Duodenal mucosa (tissue), 2 donors: ENCODE results near the gene XPO1.
A peak's percentile ranks its signal among the peaks of the same experiment; 100 is the strongest.
"Not testable (repeated sequence)": the region's sequence is repeated elsewhere in the genome, so short reads cannot be mapped to it uniquely, and the experiment has no call there.

Experiments used
- H3K27ac ChIP-seq: one replicate; pipeline ENCODE4 v1.7.0; 2013; ENCODE audit warnings: low read depth, low read length
- H3K27me3 ChIP-seq, 2 donors: one replicate each; pipeline ENCODE4 v1.7.0; 2013; ENCODE audit warnings: low read length in 2 of 2, control low read depth in 1 of 2; ENCODE audit not compliant: insufficient read depth in 2 of 2, control insufficient read depth in 1 of 2
- H3K36me3 ChIP-seq, 2 donors: one replicate each; pipeline ENCODE4 v1.7.0; 2013; ENCODE audit warnings: low read length in 2 of 2, control low read depth in 1 of 2; ENCODE audit not compliant: insufficient read depth in 2 of 2, control insufficient read depth in 1 of 2
- H3K4me1 ChIP-seq, 2 donors: one replicate each; pipeline ENCODE4 v1.7.0; 2013; ENCODE audit warnings: low read length in 2 of 2, control low read depth in 1 of 2; ENCODE audit not compliant: insufficient read depth in 2 of 2, control insufficient read depth in 1 of 2
- H3K4me3 ChIP-seq, 2 donors: one replicate each; pipeline ENCODE4 v1.7.0; 2013; ENCODE audit warnings: low read length in 2 of 2, low read depth in 1 of 2
- H3K9ac ChIP-seq, 2 donors: one replicate each; pipeline ENCODE4 v1.7.0; 2013; ENCODE audit warnings: low read length in 2 of 2, low read depth in 1 of 2
- H3K9me3 ChIP-seq, 2 donors: one replicate each; pipeline ENCODE4 v1.7.0; 2013; ENCODE audit warnings: low read length in 2 of 2, control low read depth in 1 of 2; ENCODE audit not compliant: control insufficient read depth in 1 of 2

The XPO1 gene

DNA sequence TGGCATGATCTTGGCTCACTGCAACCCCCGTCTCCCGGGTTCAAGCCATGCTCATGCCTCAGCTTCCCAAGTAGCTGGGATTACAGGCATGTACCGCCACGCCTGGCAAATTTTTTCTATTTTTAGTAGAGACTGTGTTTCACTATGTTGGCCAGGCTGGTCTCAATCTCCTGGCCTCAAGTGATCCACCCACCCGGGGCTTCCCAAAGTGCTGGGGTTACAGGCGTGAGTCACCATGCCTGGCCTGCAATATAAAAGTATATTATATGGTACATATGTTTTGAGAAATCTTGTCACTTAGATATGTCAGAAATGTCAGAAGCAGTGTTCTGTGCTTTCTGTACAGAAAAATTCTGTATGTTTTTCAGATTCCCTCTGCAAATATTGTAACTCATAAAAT, 19.2 kb upstream of the XPO1 start:
- no peak overlapping the region for H3K27ac ChIP-seq
- no peak overlapping the region for H3K9ac ChIP-seq

DNA sequence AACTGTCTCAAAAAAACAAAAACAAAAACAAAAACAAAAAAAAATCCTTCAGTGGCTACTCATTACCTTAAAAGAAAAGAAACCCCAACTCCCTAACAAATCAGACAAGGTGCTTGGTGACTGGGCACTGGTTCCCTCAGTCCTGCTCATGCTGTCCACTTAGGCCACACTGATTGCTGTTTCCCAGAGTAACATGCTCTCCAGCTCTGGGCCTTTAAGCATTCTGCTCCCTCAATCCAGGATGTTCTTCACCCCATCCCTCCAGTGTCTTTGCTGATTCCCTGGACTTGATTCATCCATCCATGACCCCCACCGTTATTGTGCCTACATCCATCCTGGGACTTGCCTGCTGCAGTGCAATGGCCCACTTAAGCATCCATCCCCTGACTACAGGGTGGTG, 16.4 kb upstream of the XPO1 start:
- H3K4me3 ChIP-seq = no peak overlapping the region
- no peak overlapping the region for H3K9ac ChIP-seq
- H3K27ac ChIP-seq = no peak overlapping the region
- H3K36me3 ChIP-seq = no peaks in the 10 kb centered on the region
- peaks cover 0 to 4% of the 10 kb centered on the region in 2 donors for H3K4me1 ChIP-seq
- no peaks in the 10 kb centered on the region for H3K27me3 ChIP-seq
- no peaks in the 10 kb centered on the region for H3K9me3 ChIP-seq

More for the DNA sequence above, 19.2 kb upstream of the XPO1 start:
- H3K4me3 ChIP-seq = no peak overlapping the region
- H3K36me3 ChIP-seq = no peaks in the 10 kb centered on the region
- H3K4me1 ChIP-seq = peaks cover 0 to 4% of the 10 kb centered on the region in 2 donors
- no peaks in the 10 kb centered on the region for H3K27me3 ChIP-seq
- no peaks in the 10 kb centered on the region for H3K9me3 ChIP-seq

DNA sequence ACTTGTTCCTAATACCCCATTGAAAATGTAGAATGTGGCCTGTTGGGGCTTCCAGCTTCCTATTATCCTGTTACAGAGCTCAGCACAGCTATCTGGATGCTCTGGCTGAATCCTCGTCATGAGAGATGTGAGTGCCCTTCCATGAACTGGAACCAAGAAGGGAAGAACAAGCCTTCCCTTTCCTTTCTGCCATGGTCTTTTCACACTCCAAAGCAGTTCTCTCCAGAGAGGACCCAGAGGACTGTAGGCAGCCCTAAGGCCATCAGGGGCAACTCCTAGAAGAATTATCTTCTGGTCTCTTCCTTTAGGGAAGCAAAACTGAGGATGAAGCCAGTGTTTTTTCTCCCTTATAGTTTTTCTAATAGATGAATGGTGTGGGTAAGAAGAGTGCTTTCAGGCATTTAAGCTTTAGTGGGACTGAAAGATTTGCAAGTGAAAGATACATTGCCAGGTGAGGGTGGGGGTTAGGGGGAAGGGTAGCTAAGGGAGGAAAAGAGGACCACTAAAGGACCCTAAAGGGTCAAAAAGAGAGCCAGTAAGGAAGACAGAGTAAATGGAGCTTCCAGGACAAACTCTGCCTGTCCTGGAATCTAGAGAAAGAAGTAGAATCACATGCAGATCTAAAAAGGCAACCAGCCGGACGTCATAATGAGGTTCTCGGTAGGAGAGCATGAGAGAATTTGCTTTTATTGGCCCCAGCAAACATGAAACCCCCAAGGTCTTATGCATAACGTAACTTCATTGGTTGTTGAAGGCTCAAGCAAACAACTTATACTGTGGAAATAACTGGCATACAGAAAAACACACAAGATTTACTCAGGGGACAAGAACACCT, 12.4 kb upstream of the XPO1 start:
- Histone ChIP-seq H3K9ac (no peak overlapping the region), H3K4me3 (no peak overlapping the region), H3K36me3 (no peaks in the 10 kb centered on the region), H3K9me3 (no peaks in the 10 kb centered on the region), H3K27me3 (no peaks in the 10 kb centered on the region), H3K27ac (no peak overlapping the region), H3K4me1 (no peaks in the 10 kb centered on the region)

GRCh38 chr2:61549546-61549945, 11.4 kb upstream of the XPO1 start:
- Histone ChIP-seq H3K36me3 (no peaks in the 10 kb centered on the region), H3K27ac (no peak overlapping the region), H3K4me1 (no peaks in the 10 kb centered on the region), H3K4me3 (no peak overlapping the region), H3K9me3 (no peaks in the 10 kb centered on the region), H3K9ac (no peak overlapping the region), H3K27me3 (no peaks in the 10 kb centered on the region)

DNA sequence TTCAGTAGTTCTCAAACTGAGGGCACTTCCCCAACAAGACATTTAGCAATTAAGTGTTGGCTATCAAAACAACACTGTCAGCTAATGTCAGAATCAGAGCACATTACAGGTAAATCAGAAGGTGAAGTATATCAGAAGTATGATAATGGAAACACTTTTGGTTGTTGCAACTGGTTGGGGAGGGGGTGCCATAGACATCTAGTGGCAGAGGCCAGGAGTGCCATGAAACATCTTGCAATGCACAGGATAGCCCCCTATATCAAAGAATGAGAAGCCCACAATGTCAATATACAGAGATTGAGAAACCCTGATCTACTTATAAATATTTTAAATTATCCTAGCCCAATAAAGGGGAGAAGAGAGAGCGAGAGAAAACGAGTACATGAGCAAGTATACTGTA, 4.9 kb upstream of the XPO1 start:
- Histone ChIP-seq H3K9ac (no peak overlapping the region), H3K9me3 (no peaks in the 10 kb centered on the region), H3K4me3 (no peak overlapping the region)

GRCh38 chr2:61540167-61540566, 2.0 kb upstream of the XPO1 start:
- H3K9me3 ChIP-seq, H3K36me3 ChIP-seq, H3K27me3 ChIP-seq, H3K27ac ChIP-seq, H3K4me3 ChIP-seq, H3K9ac ChIP-seq: not testable (repeated sequence)
- peaks cover 12% of the 10 kb centered on the region in 2 donors for H3K4me1 ChIP-seq

More for the DNA sequence above, 4.9 kb upstream of the XPO1 start:
- Histone ChIP-seq H3K36me3 (no peaks in the 10 kb centered on the region), H3K27ac (no peak overlapping the region), H3K27me3 (no peaks in the 10 kb centered on the region), H3K4me1 (peaks cover 6 to 7% of the 10 kb centered on the region in 2 donors)

DNA sequence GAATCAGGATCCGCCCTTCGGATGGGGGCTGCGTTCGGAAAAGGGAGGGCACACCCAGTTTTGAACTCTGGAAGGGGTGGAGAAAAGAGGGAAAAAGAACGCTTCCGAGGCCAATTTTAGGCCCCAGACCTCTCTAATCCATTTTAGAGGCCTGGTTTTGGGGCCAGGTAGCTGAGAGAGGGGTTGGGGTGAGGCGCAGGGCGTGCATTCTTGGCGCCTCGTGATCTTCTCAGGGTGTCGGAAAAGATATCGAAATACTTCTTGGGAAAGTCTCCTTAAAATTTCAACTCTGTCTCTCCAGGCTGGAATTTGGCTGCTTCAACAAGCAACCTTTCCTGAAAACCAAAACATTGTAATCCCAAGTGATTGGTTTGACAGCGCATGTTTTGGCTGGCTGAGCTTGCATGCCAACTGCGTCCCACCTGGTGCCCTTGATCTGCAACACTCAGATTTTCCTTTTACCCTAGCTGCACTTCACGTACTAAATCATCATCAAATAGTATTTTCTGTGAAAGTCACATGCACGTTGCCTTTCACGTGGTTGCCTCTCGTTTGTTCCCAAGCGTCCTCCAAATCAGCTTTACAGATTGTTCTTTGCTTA, 864 bp upstream of the XPO1 start:
- peak overlapping the region; percentile 76 to 91 for H3K9ac ChIP-seq

GRCh38 chr2:61537950-61538199, 281 bp downstream of the XPO1 start:
- Histone ChIP-seq H3K4me1 (peaks cover 16 to 20% of the 10 kb centered on the region in 2 donors), H3K4me3 (peak overlapping the region; percentile 74 to 92), H3K9me3 (no peaks in the 10 kb centered on the region), H3K9ac (peak overlapping the region; percentile 82 to 91), H3K27me3 (no peaks in the 10 kb centered on the region), H3K36me3 (no peaks in the 10 kb centered on the region), H3K27ac (peak overlapping the region; percentile 94)

More for the DNA sequence above, 864 bp upstream of the XPO1 start:
- Histone ChIP-seq H3K4me1 (peaks cover 16 to 20% of the 10 kb centered on the region in 2 donors), H3K27me3 (no peaks in the 10 kb centered on the region), H3K27ac (peak overlapping the region; percentile 98), H3K9me3 (no peaks in the 10 kb centered on the region), H3K36me3 (no peaks in the 10 kb centered on the region), H3K4me3 (peak overlapping the region; percentile 67 to 74)

- H3K4me1 ChIP-seq = peaks cover 16 to 20% of the 10 kb centered on the region in 2 donors
- H3K27ac ChIP-seq = peak overlapping the region; percentile 94
- no peaks in the 10 kb centered on the region for H3K27me3 ChIP-seq
- peak overlapping the region; percentile 89 to 91 for H3K9ac ChIP-seq
- H3K36me3 ChIP-seq = no peaks in the 10 kb centered on the region
- H3K9me3 ChIP-seq = no peaks in the 10 kb centered on the region
- peak overlapping the region; percentile 92 for H3K4me3 ChIP-seq
Observed at GRCh38 chr2:61537277-61537949, 743 bp downstream of the XPO1 start.

- H3K9ac ChIP-seq = peak overlapping the region; percentile 89 to 91
- no peaks in the 10 kb centered on the region for H3K27me3 ChIP-seq
- H3K9me3 ChIP-seq = no peaks in the 10 kb centered on the region
- H3K4me3 ChIP-seq = peak overlapping the region; percentile 92
- no peaks in the 10 kb centered on the region for H3K36me3 ChIP-seq
- peaks cover 16 to 20% of the 10 kb centered on the region in 2 donors for H3K4me1 ChIP-seq
- H3K27ac ChIP-seq = peak overlapping the region; percentile 88
Observed at GRCh38 chr2:61536572-61537276, 1.4 kb downstream of the XPO1 start.
